HFFc6 (cell line): ENCODE measurements around the gene ENOX2. TPM values are rescaled to one million over a fixed set of nuclear protein-coding genes. Genes with fewer than 3 reads are reported as not detected.

Experiments used
- DNase-seq: peaks from one replicate; pipeline ENCODE4 v3.0.0-alpha.2; 2018
- H3K27ac Mint-ChIP-seq: 2 replicates; pipeline ENCODE4 v1.8.0; 2020; ENCODE audit warnings: mild to moderate bottlenecking, mixed read lengths
- H3K27me3 Mint-ChIP-seq: 2 replicates; pipeline ENCODE4 v1.8.0; 2021; ENCODE audit warnings: mild to moderate bottlenecking, moderate library complexity, mixed read lengths; ENCODE audit not compliant: insufficient read depth
- H3K36me3 Mint-ChIP-seq: 2 replicates; pipeline ENCODE4 v1.8.0; 2021; ENCODE audit warnings: low read depth, mixed read lengths
- H3K4me1 Mint-ChIP-seq: 2 replicates; pipeline ENCODE4 v1.8.0; 2020; ENCODE audit warnings: low read depth, mixed read lengths
- H3K4me3 Mint-ChIP-seq: 2 replicates; pipeline ENCODE4 v1.8.0; 2020; ENCODE audit warnings: mild to moderate bottlenecking, moderate library complexity, mixed read lengths
- H3K9me3 Mint-ChIP-seq: 2 replicates; pipeline ENCODE4 v1.8.0; 2020; ENCODE audit warnings: mild to moderate bottlenecking, mixed read lengths
- CTCF ChIP-seq: fragments of 200-600 bp; sonication (generic); IDR thresholded peaks from 2 replicates; pipeline ENCODE4 v1.5.0; 2021; ENCODE audit warnings: antibody characterized with exemption, mild to moderate bottlenecking
- total RNA-seq, 6 experiments: library from RNA; stranded (reverse); fragmentation: NEBNext Ultra II Directional; extraction: Animal tissue kit (Norgen Biotek cat#: 25700); gene quantifications; 2 replicates in 1 of 6; 3 replicates in 5 of 6; pipeline ENCODE4 v1.2.3, GENCODE V29; 2021

The ENOX2 gene
- total RNA-seq, 6 experiments from 2014 or later: 10.8 to 13.5 (median 11.9) TPM

- Mint-ChIP-seq H3K36me3 (no peaks in the 10 kb centered on the region), H3K9me3 (no peaks in the 10 kb centered on the region)
- no peak for TF ChIP-seq CTCF
Measured at GRCh38 chrX:130604882-130605281, 298.1 kb downstream of the ENOX2 start.

DNA sequence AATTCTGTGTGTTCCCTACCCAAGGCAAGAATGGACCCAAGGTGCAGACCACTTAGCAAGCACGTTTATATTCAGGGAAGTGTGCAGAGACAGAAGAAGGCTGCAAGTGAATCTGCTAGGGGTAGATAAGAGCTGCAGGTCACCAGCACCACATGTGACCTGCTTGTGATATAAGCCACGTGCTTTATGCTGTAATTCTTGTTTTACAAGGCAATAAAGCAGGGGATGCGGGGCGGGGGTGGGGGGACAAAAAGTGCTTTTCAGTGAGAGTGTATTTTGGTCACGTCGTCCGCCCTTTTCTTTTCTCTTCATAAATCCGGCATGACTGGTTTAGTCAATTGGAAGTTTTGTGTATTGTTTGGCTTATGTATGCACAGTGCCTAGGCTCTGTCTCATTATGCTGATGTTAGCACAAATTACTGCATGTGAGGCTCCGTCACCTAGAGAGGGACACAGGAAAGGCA, 308.5 kb downstream of the ENOX2 start:
- Mint-ChIP-seq H3K27ac (no peak overlapping the region), H3K36me3 (no peaks in the 10 kb centered on the region), H3K4me3 (no peak overlapping the region), H3K9me3 (no peaks in the 10 kb centered on the region), H3K27me3 (no peaks in the 10 kb centered on the region), H3K4me1 (no peaks in the 10 kb centered on the region)
- TF ChIP-seq CTCF: no peak
- DNase-seq: no peak

More at GRCh38 chrX:130604882-130605281, 298.1 kb downstream of the ENOX2 start:
- Mint-ChIP-seq H3K4me3 (no peak overlapping the region), H3K27me3 (peaks cover 7% of the 10 kb centered on the region; the same call in 1 of the 2 replicates), H3K4me1 (no peaks in the 10 kb centered on the region), H3K27ac (no peak overlapping the region)
- no peak for DNase-seq

GRCh38 chrX:130593911-130594310, 309.1 kb downstream of the ENOX2 start:
- H3K27me3 Mint-ChIP-seq: no peaks in the 10 kb centered on the region
- H3K9me3 Mint-ChIP-seq: no peaks in the 10 kb centered on the region
- no peaks in the 10 kb centered on the region for H3K36me3 Mint-ChIP-seq
- no peak for TF ChIP-seq CTCF
- no peak for DNase-seq
- no peaks in the 10 kb centered on the region for H3K4me1 Mint-ChIP-seq
- no peak overlapping the region for H3K4me3 Mint-ChIP-seq
- no peak overlapping the region for H3K27ac Mint-ChIP-seq

GRCh38 chrX:130592204-130592603, 310.8 kb downstream of the ENOX2 start:
- TF ChIP-seq CTCF: no peak
- Mint-ChIP-seq H3K4me1 (no peaks in the 10 kb centered on the region), H3K27ac (no peak overlapping the region), H3K36me3 (no peaks in the 10 kb centered on the region), H3K9me3 (no peaks in the 10 kb centered on the region), H3K27me3 (no peaks in the 10 kb centered on the region), H3K4me3 (no peak overlapping the region)
- no peak for DNase-seq

- TF ChIP-seq CTCF: 0 out of 2 replicates have a peak, but pooled peaks have one; percentile 19
- Mint-ChIP-seq H3K36me3 (no peaks in the 10 kb centered on the region), H3K4me1 (no peaks in the 10 kb centered on the region), H3K9me3 (no peaks in the 10 kb centered on the region), H3K27me3 (peaks cover 3% of the 10 kb centered on the region; the same call in 1 of the 2 replicates), H3K27ac (no peak overlapping the region), H3K4me3 (no peak overlapping the region)
- no peak for DNase-seq
Measured at GRCh38 chrX:130578906-130579305, 324.1 kb downstream of the ENOX2 start.

DNA sequence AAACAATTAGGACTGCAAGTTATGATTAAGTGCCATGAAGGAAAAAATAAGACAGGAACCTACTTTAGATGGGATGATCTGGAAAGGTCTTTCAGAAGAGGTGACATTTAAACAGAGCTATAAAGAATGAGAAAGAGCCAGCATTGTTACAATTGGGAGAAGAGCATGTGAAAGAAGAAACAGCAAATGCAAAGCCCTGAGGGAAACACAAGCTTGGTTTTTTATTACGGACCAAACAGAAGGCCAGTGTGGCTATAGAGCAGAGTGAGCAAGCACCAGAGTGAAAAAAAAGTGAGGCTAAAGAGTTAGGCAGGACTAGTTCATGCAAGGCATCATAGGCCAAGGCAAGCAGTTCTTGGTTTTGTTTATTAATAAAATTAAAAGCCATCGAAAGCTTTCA, 325.6 kb downstream of the ENOX2 start:
- no peaks in the 10 kb centered on the region for H3K36me3 Mint-ChIP-seq
- no peaks in the 10 kb centered on the region for H3K9me3 Mint-ChIP-seq
- no peak overlapping the region for H3K4me3 Mint-ChIP-seq
- no peak overlapping the region for H3K27ac Mint-ChIP-seq
- TF ChIP-seq CTCF: no peak
- no peaks in the 10 kb centered on the region for H3K4me1 Mint-ChIP-seq
- no peak for DNase-seq
- peaks cover 3% of the 10 kb centered on the region; the same call in 1 of the 2 replicates for H3K27me3 Mint-ChIP-seq
